ENCODE measurements around the gene NARF.
"Not testable (repeated sequence)": the region's sequence is repeated elsewhere in the genome, so short reads cannot be mapped to it uniquely, and the experiment has no call there.

Gene NARF

GRCh38 chr17:82494236-82495055 lies 35.9 kb downstream of the NARF start:
- Histone ChIP-seq H3K27me3 (ENCODE audit: low read depth, low read length) (no peaks in the 10 kb centered on the region), H3K4me1 (ENCODE audit: control insufficient read depth in 1 of 2, insufficient read depth in 2 of 2, low read length in 2 of 2) (peaks cover 0 to 14% of the 10 kb centered on the region in 2 donors), H3K36me3 (ENCODE audit: control insufficient read depth in 1 of 2, insufficient read depth in 2 of 2, low read length in 2 of 2) (peaks cover 0 to under 1% of the 10 kb centered on the region in 2 donors)

DNA sequence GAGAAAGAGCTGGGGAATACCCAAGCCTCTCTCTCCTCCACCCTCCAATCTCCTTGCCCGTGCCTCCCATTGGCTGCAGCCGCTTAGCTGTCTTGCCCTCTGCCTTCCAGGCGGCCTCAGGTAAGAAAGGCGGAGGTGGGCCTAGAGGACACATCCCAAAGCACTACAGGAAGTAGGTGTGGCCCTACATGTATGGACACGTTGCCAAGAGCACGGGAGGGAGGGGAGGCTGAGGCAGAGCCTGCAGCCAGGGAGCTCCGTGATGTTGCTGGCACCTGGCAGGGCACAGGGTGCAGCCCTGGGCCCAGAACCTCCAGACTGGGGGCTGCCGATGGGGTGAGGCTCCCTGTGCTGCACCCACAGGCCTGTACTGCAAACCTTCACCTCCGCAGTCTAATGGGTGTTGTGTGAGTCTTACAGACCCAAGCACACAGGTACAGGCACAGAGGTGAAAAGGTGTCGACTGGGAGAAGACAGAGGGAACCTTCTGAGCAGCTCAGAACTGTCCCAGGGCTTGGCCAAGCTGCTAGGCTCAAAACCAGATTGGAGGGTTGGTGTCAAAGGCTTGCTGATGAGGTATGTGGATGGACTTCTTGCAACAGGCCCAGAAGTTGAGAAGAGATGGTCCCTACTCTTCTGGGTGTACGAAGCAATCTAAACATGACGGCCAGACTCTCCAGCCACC lies 37.4 kb downstream of the NARF start:
- Histone ChIP-seq H3K36me3 (ENCODE audit: control insufficient read depth in 1 of 2, insufficient read depth in 2 of 2, low read length in 2 of 2) (no peaks in the 10 kb centered on the region), H3K9me3 (ENCODE audit: control insufficient read depth in 1 of 2, low read length in 2 of 2) (no peaks in the 10 kb centered on the region), H3K27me3 (ENCODE audit: low read depth, low read length) (no peaks in the 10 kb centered on the region), H3K4me1 (ENCODE audit: control insufficient read depth in 1 of 2, insufficient read depth in 2 of 2, low read length in 2 of 2) (peaks cover 0 to 14% of the 10 kb centered on the region in 2 donors), H3K27ac (ENCODE audit: low read length) (no peak overlapping the region), H3K4me3 (ENCODE audit: low read depth in 1 of 2, low read length in 2 of 2) (no peak overlapping the region)

More at GRCh38 chr17:82494236-82495055, 35.9 kb downstream of the NARF start:
- Histone ChIP-seq H3K4me3 (ENCODE audit: low read depth in 1 of 2, low read length in 2 of 2) (peak overlapping the region in 1 of 2 donors; percentile 14), H3K9me3 (ENCODE audit: control insufficient read depth in 1 of 2, low read length in 2 of 2) (no peaks in the 10 kb centered on the region), H3K27ac (ENCODE audit: low read length) (no peak overlapping the region)

DNA sequence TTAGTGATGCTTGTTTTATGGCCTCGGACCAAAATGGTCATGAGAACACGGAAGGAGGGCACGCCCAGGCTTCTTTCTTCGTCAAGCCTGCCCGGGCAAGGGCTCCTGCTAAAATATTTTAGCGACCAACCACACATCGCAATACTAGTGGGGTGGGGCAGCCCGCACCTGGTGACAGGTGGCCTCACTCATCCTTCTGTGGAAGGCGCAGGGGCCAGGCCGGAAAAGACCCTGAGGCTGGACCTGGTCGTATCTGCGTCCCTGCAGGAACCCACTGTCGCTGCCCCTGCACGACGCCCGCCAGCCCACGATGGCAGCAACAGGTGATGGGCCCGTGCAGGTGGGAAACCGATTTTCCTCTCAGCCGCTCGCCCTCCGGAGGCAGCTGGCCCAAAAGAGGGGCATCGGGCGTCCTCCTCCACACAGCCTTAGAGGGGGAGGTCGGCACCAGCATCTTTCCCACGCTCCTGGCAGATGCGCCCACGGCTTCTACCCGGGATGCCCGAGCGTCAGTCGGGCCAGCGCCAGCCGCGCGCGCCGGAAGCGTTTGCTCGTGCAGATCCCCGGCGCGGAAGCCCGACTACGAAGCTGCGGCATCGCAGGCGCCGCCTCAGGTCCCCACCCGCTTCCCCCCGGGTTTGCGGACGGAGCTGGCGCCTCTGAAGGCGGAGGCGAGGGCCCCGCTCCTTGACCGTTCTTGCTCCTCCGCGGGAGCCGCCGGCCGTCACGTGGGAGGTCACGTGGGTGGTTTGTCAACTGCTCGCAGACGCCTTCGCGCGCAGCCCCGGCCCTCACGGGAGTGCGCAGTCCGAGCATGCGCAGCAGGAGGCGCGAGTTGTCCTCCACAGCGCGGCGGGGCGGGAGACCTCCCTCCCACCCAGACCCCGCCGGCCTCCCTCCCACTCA lies 38.2 kb downstream of the NARF start:
- Histone ChIP-seq H3K27me3 (ENCODE audit: low read depth, low read length) (no peaks in the 10 kb centered on the region), H3K36me3 (ENCODE audit: control insufficient read depth in 1 of 2, insufficient read depth in 2 of 2, low read length in 2 of 2) (no peaks in the 10 kb centered on the region), H3K9me3 (ENCODE audit: control insufficient read depth in 1 of 2, low read length in 2 of 2) (no peaks in the 10 kb centered on the region), H3K27ac (ENCODE audit: low read length) (no peak overlapping the region), H3K4me1 (ENCODE audit: control insufficient read depth in 1 of 2, insufficient read depth in 2 of 2, low read length in 2 of 2) (peaks cover 0 to 14% of the 10 kb centered on the region in 2 donors), H3K4me3 (ENCODE audit: low read depth in 1 of 2, low read length in 2 of 2) (peak overlapping the region; percentile 50 to 69)

DNA sequence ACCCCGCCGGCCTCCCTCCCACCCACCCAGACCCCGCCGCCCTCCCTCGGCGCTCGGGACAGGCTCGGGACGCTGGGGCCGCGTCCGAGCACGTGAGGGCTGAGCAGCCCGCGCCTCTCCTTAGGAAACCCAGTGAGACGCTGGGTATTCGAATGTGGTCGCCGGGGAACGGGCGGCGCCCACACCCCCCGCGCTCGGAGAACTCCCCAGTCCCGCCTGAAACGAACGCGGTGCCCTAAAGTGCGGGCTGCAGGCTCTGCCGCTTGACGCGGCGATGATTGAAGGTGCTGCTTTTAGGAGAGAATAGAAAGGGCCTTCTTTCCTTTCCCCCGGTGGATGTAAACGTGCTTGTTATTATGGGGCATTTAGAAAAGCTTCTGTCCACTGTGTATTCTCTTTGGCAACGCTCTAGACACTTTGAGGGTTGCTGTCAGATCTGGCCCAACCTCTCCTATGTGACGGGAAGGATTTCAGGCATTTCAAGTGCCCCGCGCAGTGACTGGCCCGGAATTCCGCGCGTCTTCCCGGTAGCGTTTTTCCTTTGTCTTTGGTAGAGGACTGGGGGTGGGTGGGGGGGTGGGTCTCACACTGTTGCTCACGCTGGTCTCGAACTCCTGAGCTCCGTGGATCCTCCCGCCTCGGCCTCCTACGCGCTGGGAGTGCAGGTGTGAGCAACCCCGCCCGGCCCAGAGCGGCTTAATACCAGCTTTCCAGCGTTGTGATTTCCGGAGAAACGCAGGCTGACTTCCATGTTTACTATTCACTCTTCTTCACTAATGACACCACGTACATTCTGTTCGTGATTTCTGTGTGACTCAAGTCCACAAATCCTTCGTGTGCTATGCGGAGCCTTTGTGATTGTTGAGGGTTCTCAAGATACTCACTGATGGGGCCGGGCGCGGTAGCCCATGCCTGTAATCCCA lies 39.2 kb downstream of the NARF start:
- peak overlapping the region; percentile 62 to 63 for H3K4me3 ChIP-seq (ENCODE audit: low read depth in 1 of 2, low read length in 2 of 2)
- peak overlapping the region; percentile 77 for H3K27ac ChIP-seq (ENCODE audit: low read length)
- H3K4me1 ChIP-seq (ENCODE audit: control insufficient read depth in 1 of 2, insufficient read depth in 2 of 2, low read length in 2 of 2), result peaks cover 0 to 14% of the 10 kb centered on the region in 2 donors
- no peaks in the 10 kb centered on the region for H3K9me3 ChIP-seq (ENCODE audit: control insufficient read depth in 1 of 2, low read length in 2 of 2)
- no peaks in the 10 kb centered on the region for H3K36me3 ChIP-seq (ENCODE audit: control insufficient read depth in 1 of 2, insufficient read depth in 2 of 2, low read length in 2 of 2)
- H3K27me3 ChIP-seq (ENCODE audit: low read depth, low read length), result no peaks in the 10 kb centered on the region

DNA sequence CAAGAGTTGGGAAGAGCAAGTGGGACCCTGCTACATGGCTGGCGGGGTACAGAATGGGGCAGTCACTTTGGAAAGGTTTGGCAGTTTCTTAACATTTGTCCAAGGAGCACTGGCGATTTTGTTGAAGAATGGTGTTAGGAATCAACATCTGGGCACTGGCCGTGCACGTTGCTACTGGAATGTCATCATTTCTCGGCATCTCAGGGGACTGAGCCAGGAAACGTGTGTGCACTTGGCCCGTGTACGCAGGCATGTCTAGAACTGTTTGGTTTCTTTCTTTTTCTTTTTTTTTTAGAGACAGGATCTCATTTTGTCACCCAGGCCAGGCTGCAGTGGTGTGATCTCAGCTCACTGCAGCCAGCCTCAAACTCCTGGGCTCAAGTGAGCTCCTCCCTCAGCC lies 43.7 kb downstream of the NARF start:
- H3K4me3 ChIP-seq (ENCODE audit: low read depth in 1 of 2, low read length in 2 of 2), result no peak overlapping the region
- no peak overlapping the region for H3K27ac ChIP-seq (ENCODE audit: low read length)
- no peaks in the 10 kb centered on the region for H3K9me3 ChIP-seq (ENCODE audit: control insufficient read depth in 1 of 2, low read length in 2 of 2)
- no peaks in the 10 kb centered on the region for H3K4me1 ChIP-seq (ENCODE audit: control insufficient read depth in 1 of 2, insufficient read depth in 2 of 2, low read length in 2 of 2)
- H3K36me3 ChIP-seq (ENCODE audit: control insufficient read depth in 1 of 2, insufficient read depth in 2 of 2, low read length in 2 of 2), result no peaks in the 10 kb centered on the region
- no peaks in the 10 kb centered on the region for H3K27me3 ChIP-seq (ENCODE audit: low read depth, low read length)

DNA sequence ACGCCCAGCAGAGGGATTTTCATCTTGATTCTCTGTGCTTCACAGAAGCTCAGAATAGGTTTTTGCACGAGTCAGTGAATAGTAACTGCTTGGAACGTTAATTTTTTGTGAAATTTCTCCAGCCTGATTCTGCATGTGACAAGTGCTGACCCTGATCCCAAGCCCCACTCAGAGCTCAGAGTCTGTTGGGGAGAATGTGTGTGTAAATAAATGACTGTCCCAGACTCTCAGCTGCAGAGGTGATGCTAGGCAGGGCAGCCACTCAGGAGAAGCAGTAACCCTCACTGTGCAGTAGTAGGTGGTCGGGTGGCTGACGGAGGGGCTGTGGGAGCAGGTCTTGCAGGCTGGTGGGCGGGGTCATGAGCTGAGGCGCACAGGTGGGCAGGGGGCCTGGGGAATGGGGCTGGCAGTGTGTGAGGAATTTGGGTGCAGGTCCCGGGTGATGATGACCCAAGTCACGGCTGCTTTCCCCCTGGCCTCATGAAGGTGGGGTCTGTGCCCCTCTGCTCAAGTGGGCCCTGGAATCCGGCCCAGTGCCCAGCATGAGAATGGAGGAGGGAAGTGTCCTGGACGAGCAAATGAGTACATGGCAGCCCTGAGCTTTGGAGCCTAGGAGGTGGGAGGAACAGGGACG lies 44.7 kb downstream of the NARF start:
- H3K4me3 ChIP-seq (ENCODE audit: low read depth in 1 of 2, low read length in 2 of 2), result no peak overlapping the region
- no peaks in the 10 kb centered on the region for H3K9me3 ChIP-seq (ENCODE audit: control insufficient read depth in 1 of 2, low read length in 2 of 2)
- no peaks in the 10 kb centered on the region for H3K27me3 ChIP-seq (ENCODE audit: low read depth, low read length)
- no peaks in the 10 kb centered on the region for H3K36me3 ChIP-seq (ENCODE audit: control insufficient read depth in 1 of 2, insufficient read depth in 2 of 2, low read length in 2 of 2)
- H3K27ac ChIP-seq (ENCODE audit: low read length), result no peak overlapping the region
- H3K4me1 ChIP-seq (ENCODE audit: control insufficient read depth in 1 of 2, insufficient read depth in 2 of 2, low read length in 2 of 2), result no peaks in the 10 kb centered on the region

GRCh38 chr17:82503728-82504308 lies 45.3 kb downstream of the NARF start:
- Histone ChIP-seq H3K9me3 (ENCODE audit: control insufficient read depth in 1 of 2, low read length in 2 of 2) (no peaks in the 10 kb centered on the region), H3K27ac (ENCODE audit: low read length) (no peak overlapping the region), H3K4me1 (ENCODE audit: control insufficient read depth in 1 of 2, insufficient read depth in 2 of 2, low read length in 2 of 2) (no peaks in the 10 kb centered on the region), H3K27me3 (ENCODE audit: low read depth, low read length) (no peaks in the 10 kb centered on the region), H3K36me3 (ENCODE audit: control insufficient read depth in 1 of 2, insufficient read depth in 2 of 2, low read length in 2 of 2) (no peaks in the 10 kb centered on the region), H3K4me3 (ENCODE audit: low read depth in 1 of 2, low read length in 2 of 2) (no peak overlapping the region)

GRCh38 chr17:82505296-82505695 lies 46.8 kb downstream of the NARF start:
- no peaks in the 10 kb centered on the region for H3K27me3 ChIP-seq (ENCODE audit: low read depth, low read length)
- H3K9me3 ChIP-seq (ENCODE audit: control insufficient read depth in 1 of 2, low read length in 2 of 2), result no peaks in the 10 kb centered on the region
- H3K4me1 ChIP-seq (ENCODE audit: control insufficient read depth in 1 of 2, insufficient read depth in 2 of 2, low read length in 2 of 2), result no peaks in the 10 kb centered on the region
- H3K36me3 ChIP-seq (ENCODE audit: control insufficient read depth in 1 of 2, insufficient read depth in 2 of 2, low read length in 2 of 2), result no peaks in the 10 kb centered on the region
- no peak overlapping the region for H3K27ac ChIP-seq (ENCODE audit: low read length)
- H3K4me3 ChIP-seq (ENCODE audit: low read depth in 1 of 2, low read length in 2 of 2), result no peak overlapping the region

DNA sequence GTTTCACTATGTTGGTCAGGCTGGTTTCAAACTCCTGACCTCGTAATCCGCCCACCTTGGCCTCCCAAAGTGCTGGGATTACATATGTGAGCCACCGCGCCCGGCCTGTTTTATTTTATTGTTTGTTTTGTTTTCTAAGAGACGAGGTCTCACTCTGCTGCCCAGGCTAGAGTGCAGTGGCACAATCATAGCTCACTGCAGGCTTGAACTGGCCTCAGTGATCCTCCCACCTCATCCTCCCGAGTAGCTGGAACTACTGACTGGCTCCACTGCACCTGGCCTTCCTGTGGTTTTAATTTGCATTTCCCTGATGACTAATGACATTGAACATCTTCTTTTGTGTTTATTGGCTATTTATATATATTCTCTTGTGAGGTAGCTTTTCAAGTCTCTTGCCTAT lies 47.9 kb downstream of the NARF start:
- H3K27me3 ChIP-seq (ENCODE audit: low read depth, low read length); H3K36me3 ChIP-seq (ENCODE audit: control insufficient read depth in 1 of 2, insufficient read depth in 2 of 2, low read length in 2 of 2); H3K4me1 ChIP-seq (ENCODE audit: control insufficient read depth in 1 of 2, insufficient read depth in 2 of 2, low read length in 2 of 2); H3K9me3 ChIP-seq (ENCODE audit: control insufficient read depth in 1 of 2, low read length in 2 of 2); H3K27ac ChIP-seq (ENCODE audit: low read length); H3K4me3 ChIP-seq (ENCODE audit: low read depth in 1 of 2, low read length in 2 of 2): not testable (repeated sequence)

GRCh38 chr17:82507631-82508175 lies 49.2 kb downstream of the NARF start:
- Histone ChIP-seq H3K9me3 (ENCODE audit: control insufficient read depth in 1 of 2, low read length in 2 of 2) (no peaks in the 10 kb centered on the region), H3K27me3 (ENCODE audit: low read depth, low read length) (no peaks in the 10 kb centered on the region), H3K27ac (ENCODE audit: low read length) (no peak overlapping the region), H3K4me1 (ENCODE audit: control insufficient read depth in 1 of 2, insufficient read depth in 2 of 2, low read length in 2 of 2) (no peaks in the 10 kb centered on the region), H3K36me3 (ENCODE audit: control insufficient read depth in 1 of 2, insufficient read depth in 2 of 2, low read length in 2 of 2) (no peaks in the 10 kb centered on the region), H3K4me3 (ENCODE audit: low read depth in 1 of 2, low read length in 2 of 2) (no peak overlapping the region)
